ENCODE measurements around the gene DNAH8.

DNA sequence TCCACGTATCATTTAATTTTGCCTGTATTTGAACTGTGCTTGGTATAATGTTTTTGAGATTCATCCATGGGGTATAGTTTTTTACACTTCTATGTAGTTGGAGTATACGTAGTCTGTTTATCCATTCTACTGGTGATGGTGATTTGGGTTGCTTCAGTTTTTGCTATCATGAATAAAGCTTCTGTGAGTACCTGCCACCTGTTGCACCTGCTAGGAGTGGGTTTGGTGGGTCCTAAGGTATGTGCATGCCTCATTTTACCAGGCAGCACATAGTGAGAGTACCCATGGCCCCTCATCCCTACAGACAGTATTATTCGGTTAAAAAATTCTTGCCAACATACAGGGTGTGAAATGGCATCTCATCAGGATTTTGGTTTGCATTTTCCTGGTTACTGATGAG lies 92.9 kb downstream of the DNAH8 start:
- TF ChIP-seq, protein P1, sequence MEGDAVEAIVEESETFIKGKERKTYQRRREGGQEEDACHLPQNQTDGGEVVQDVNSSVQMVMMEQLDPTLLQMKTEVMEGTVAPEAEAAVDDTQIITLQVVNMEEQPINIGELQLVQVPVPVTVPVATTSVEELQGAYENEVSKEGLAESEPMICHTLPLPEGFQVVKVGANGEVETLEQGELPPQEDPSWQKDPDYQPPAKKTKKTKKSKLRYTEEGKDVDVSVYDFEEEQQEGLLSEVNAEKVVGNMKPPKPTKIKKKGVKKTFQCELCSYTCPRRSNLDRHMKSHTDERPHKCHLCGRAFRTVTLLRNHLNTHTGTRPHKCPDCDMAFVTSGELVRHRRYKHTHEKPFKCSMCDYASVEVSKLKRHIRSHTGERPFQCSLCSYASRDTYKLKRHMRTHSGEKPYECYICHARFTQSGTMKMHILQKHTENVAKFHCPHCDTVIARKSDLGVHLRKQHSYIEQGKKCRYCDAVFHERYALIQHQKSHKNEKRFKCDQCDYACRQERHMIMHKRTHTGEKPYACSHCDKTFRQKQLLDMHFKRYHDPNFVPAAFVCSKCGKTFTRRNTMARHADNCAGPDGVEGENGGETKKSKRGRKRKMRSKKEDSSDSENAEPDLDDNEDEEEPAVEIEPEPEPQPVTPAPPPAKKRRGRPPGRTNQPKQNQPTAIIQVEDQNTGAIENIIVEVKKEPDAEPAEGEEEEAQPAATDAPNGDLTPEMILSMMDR (IDR thresholded peaks at IDR 0.05): no peak
- no peak for TF ChIP-seq POLR2AphosphoS5 (IDR thresholded peaks at IDR 0.05)

Measured in esophagus muscularis mucosa (tissue), 3 donors.